ENCODE results near the gene WIF1.

DNA sequence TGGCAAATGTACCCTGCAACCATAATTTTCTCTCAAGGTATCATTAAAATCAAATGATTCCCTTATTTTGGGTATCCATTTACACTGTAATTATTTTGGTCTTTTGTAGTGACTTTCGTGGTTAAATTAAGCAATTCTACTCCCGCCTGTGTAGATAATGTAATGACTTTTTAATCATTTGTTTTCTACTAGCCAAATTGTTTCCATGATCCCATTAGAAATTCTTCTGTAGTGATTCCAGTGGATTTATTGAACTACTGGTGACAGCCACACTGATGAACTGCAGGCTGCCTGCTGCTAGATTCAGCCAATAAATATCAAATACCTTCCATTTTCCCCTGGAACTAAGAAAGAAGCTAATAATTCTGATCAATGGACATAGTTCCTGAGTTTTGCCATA lies 96.0 kb downstream of the WIF1 start:
- TF ChIP-seq CTCF (conservative IDR thresholded peaks at IDR 0.05; ENCODE audit: low read depth, low read length) (no peak), POLR2A (IDR thresholded peaks at IDR 0.05; ENCODE audit: low read depth, low read length) (no peak), RAD21 (IDR thresholded peaks at IDR 0.05; ENCODE audit: low read length) (no peak), CHD1 (IDR thresholded peaks at IDR 0.05; ENCODE audit: low read depth, low read length) (no peak), RFX5 (IDR thresholded peaks at IDR 0.05; ENCODE audit: low read depth, low read length) (no peak), CEBPB (IDR thresholded peaks at IDR 0.05; ENCODE audit: low read depth, low read length) (no peak)

All from IMR-90 (cell line).